ENCODE measurements around the gene ZNF200.
"Not testable (repeated sequence)": the region's sequence is repeated elsewhere in the genome, so short reads cannot be mapped to it uniquely, and the experiment has no call there.

The ZNF200 gene

GRCh38 chr16:3252967-3253366 is 18.0 kb upstream of the ZNF200 start:
- DNase-seq (ENCODE audit: low spot score) = no peak

DNA sequence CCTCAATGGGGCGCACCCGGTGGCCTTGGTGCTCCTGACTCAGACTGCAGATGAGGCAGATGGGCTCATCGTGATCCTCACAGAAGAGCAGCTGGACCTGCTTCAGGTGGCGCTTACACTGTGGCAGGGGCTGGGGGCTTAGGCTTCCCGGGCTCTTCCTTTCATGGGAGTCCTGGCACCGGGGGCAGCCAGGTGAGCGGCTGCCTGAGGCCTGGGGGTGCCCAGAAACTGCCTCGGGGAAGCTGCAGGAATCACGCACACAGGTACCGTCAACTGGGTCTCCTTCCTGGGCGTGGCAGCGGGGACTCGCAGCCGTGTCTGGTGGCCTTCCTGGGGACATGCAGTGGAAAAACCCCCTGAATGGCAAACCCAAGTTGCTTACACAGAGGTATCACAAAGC is 14.5 kb upstream of the ZNF200 start:
- no peak for DNase-seq (ENCODE audit: low spot score)

DNA sequence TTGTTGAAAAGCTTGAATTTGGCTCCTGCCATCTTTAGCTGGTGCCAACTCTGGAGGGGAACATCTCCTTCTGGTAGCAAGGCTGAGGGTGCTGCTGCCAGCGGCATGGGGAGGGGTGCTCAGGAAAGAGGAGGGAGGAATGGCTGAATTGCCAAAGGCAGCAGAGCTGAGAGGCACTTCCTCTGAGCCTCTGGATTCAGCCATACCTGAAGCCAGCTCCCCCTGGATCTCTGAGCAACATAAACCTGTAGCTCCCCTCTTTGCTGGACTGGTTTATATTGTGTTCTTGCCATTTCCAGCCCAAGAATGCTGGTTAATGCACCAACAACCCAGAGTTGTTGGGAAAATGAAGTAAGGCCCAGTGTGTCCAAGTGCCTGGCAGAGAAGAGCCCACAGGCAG is 14.1 kb upstream of the ZNF200 start:
- no peak for DNase-seq (ENCODE audit: low spot score)

DNA sequence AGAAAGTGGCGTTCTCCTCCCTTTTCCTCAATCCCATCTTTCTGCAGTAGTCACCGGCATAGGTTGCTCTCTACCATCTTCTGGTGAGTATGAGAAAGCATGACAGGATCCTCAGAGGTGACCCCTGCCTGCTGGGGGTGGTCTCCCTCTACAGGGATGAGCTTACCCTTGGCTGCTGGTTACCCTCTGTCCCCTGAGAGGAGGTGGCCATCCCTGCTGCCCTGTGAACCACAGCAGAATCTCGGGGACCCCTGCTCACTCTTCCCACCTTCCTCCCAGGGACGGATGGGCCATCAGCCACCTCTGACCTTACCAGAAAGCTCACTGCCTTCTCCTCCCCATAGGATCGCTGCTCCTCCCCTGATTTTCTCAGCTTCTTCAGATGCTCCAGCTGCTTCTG is 13.6 kb upstream of the ZNF200 start:
- no peak for DNase-seq (ENCODE audit: low spot score)

DNA sequence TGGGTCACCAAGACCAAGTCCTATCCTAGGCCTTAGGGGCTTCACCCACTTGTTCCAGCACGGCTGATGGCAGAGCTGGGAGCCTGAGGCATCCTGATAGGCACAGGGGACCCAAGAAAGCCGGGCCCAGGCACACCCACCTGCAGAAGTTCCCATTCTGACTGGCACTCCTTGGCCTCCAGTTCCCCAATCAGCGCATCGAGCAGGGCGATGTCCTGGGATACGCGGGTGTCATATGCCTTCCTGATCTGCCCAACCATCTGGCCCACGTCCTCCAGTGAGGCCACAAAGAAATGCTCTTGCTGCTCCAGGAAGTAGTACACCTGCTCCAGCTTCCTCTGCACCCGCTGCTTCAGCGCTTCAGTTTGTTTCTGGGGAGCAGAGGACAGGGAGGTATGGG is 11.9 kb upstream of the ZNF200 start:
- DNase-seq (ENCODE audit: low spot score) = no peak

DNA sequence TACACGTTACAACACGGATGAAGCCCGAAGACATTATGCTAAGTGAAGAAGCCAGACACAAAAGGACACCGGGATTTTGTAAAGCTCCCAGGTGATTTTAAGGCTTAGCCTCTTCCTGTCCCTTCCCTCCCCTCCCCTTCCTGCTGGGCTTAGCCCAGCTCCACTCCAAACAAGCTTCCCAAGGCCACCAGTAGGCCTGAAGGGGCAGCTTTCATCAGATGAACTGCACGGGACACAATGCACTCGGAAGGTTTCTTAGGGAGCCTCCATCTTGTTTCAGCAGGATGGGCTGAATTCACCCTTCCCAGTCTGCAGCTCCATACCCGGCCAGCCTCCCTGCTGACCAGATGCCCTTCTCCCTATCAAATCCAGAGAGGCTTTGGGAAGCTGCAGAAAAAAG is 11.0 kb upstream of the ZNF200 start:
- DNase-seq (ENCODE audit: low spot score) = no peak

DNA sequence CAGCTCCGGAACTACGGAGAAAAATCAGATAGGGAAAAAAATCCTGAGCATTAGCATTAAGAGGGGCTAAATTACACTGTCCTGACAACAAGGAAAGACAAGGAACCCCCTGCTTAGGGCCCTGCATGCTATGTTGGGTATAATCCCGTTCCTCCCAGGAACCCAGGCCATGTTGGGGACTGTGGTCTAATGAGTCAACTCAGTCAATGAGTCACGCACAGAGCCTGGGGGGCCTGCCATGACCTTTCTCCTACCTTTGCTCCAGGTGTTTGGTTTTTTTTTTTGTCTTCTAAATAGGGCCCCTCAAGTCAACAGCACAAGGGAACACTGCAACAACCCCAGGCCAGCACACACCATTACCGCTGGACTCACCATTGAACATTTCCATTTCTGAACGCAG is 8.9 kb upstream of the ZNF200 start:
- DNase-seq (ENCODE audit: low spot score) = no peak

- DNase-seq (ENCODE audit: low spot score) = no peak
Measured at GRCh38 chr16:3242709-3243108, 7.8 kb upstream of the ZNF200 start.

DNA sequence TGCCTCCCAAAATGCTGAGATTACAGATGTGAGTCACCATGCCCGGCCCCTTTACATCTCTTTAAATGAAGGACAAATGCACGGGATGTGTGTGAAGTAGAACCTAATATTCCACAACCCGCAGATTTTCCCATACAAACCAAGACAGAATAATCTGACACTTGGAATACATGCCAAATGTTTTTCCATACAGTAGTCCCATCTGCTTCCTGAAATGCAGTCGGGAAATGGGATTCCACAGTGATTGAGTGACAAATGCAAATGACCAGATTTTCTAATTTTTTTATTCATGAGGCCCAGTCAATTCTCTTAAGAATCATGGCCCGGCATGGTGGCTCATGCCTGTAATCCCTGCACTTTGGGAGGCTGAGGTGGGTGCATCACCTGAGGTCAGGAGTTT is 6.8 kb upstream of the ZNF200 start:
- no peak for DNase-seq (ENCODE audit: low spot score)

DNA sequence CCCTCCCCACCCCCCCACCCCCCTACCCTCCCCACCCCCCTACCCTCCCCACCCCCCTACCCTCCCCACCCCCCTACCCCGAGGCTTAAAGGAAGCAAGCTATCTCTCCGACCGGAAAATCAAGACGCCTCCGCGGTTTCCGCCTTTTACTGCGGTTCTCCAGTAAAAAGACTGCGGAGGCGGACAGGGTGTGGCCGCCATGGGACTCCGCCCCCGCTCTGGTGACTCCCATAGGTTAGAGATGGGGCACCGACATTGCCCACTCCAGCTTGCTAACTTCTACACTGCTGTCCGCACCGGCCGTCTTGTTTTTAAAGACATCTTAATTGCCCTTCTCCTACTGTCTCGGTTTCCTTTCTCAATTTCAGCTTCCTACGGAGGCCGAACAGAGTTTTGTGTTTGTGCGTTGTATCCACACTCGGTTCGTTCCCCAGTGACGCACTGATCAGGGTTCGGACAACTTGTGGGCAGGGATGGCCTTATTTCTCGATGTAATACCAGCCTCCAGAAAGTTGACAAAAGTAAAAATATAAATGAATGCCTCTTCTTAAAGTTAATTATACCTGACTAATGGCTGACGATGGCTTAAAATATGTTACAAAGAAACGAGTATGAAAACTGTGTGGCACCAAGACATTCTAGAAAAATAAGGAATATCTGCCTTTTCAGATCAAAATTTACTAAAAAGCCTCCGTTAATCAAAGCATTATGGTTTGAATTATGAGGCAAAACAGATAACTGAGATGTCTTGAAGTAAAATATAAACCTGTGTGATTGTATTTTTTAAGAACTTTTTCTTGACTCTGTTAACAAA is 1.1 kb upstream of the ZNF200 start:
- DNase-seq (ENCODE audit: low spot score) = no peak

DNA sequence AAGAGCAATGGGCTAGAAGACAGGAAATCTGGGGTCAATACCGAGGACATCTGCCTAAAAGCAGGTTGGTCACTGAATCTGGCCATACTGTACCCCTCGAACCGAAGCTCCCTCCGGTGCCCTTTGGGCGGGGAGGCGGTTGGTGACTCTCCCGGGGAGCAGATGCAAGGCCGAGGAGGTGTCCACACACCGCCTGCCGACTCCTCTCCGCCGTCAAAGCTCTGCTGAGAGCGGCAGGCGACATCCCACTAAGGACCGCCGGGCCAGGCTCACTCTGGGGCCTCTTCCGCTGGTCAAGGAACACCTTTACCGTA is 458 bp downstream of the ZNF200 start:
- DNase-seq (ENCODE audit: low spot score) = no peak

DNA sequence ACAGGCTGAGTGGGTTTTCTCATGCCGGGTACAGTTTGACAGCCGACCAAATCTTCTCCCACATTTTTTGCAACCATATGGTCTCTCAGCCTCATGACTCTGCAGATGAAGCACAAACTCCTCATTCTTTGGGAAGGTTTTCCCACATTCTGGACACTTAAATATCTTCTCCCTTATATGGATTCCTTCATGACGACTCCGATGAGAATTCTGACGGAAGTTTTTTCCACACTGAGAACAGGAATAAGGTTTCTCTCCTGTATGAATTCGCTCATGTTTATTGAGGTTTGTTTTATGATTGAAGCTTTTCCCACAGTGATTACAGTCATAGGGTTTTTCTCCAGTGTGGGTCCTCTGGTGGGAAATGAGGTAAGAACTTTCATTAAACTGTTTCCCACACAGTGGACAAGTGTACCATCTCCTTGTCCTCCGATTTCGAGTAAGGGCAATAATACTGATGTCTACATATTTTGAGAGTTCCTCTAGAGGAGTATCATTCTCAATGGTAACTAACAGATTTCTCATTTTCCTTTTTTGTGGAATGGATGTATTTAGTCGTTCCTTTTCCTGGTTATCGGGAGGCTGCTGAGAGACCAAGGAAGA is 10.9 kb downstream of the ZNF200 start:
- DNase-seq (ENCODE audit: low spot score) = no peak

GRCh38 chr16:3220839-3221238 is 14.1 kb downstream of the ZNF200 start:
- DNase-seq (ENCODE audit: low spot score) = no peak

- DNase-seq (ENCODE audit: low spot score) = no peak
Measured at GRCh38 chr16:3216263-3216640, 18.7 kb downstream of the ZNF200 start.

- DNase-seq (ENCODE audit: low spot score) = no peak
Measured at GRCh38 chr16:3215601-3216262, 19.2 kb downstream of the ZNF200 start.

- DNase-seq (ENCODE audit: low spot score) = no peak
Measured at GRCh38 chr16:3214904-3215600, 19.9 kb downstream of the ZNF200 start.

DNA sequence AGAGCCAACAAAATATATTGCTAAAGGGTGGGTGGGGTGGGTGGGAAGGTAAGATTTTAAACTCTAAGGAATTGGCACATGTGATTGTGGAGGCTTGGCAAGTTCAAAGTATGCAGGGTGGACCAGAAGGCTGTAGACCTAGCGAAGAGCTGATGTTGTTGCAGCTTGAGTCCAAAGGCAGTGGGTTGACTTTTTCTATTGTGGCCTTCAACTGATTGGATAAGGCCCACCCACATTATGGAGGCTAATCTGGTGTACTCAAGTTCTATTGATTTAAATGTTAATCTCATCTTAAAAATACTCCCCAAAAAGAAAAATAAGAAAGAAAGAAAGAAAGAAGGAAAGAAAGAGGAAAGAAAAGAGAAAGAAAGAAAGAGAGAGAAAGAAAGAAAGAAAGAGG is 22.4 kb downstream of the ZNF200 start:
- DNase-seq (ENCODE audit: low spot score) = no peak

- no peak for DNase-seq (ENCODE audit: low spot score)
Measured at GRCh38 chr16:3212006-3212405, 23.0 kb downstream of the ZNF200 start.

DNA sequence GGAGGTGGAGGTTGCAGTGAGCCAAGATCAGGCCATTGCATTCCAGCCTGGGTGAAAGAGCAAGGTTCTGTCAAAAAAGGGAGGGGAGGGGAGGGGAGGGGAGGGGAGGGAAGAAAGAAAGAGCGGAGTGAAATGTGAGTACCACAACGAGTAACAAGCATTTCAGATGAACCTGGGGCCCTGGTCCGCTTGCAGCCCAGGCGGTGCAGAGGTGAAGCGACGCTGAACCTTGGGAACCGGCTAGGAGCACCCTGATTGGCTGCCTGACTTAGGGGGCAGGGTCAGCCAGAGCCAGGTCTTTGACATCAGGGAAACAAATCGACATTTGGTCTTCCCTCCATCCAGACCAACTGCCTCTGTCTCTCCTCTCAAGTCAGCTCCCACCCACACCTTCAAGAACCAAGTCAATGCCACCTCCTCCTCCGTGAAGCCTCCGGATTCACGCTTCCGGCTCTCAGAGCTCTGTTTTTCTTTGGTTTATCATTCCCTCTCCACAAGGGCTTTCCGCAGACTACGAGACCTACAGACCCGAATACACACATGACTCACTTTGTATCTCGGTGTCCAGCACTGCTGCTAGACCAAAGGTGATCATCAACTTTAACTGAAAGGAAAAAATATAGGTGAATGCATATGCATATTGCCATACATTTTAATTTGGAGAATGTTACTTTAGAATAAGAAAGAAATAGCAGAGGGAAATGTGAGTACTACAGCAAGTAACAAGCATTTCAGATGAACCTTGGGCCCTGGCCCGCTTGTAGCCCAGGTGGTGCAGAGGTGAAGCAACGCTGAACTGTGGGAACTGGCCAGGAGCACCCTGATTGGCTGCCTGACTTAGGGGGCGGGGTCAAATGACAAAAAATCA is 27.6 kb downstream of the ZNF200 start:
- DNase-seq (ENCODE audit: low spot score) = no peak

- not testable (repeated sequence) for DNase-seq (ENCODE audit: low spot score)
Measured at GRCh38 chr16:3205939-3206338, 29.0 kb downstream of the ZNF200 start.

- no peak for DNase-seq (ENCODE audit: low spot score)
Measured at GRCh38 chr16:3202903-3203539, 31.9 kb downstream of the ZNF200 start.
